K562 (cell line): ENCODE data around the gene PTRH1. TPM values are rescaled to one million over a fixed set of nuclear protein-coding genes. Genes with fewer than 3 reads are reported as not detected.
A peak's percentile ranks its signal among the peaks of the same experiment; 100 is the strongest.

Source experiments
- ATAC-seq: fragments of 200-7000 bp; cut with Tn5 transposase; 3 replicates; pipeline ENCODE4 v1.9.1; 2020; ENCODE audit warnings: moderate library complexity
- BruUV-seq: library from RNA; stranded (reverse); fragments of 400-500 nt; replicated peaks from 2 replicates; lab custom pipeline; 2021; lab: Mats Ljungman, UMichigan
- CTCF ChIA-PET: fragments of 300-600 bp; formaldehyde crosslinking; extraction: SDS; loops from one replicate; lab custom pipeline; 2021; ENCODE audit warnings: low intra/inter-chr PET ratio; lab: Yijun Ruan, JAX
- POLR2A ChIA-PET: fragments of 300-600, 350-650 bp; sonication (Branson Sonifier 250); formaldehyde crosslinking; extraction: SDS; loops from one replicate; lab custom pipeline; 2021; ENCODE audit warnings: antibody characterized with exemption, inconsistent platforms; lab: Yijun Ruan, JAX
- DNase-seq, 4 experiments: peaks; one replicate each; pipeline versions ENCODE4 v3.0.0 to v3.0.0-alpha.2; 2011 to 2018; ENCODE audit warnings: low spot score in 3 of 4, mixed read lengths in 3 of 4; ENCODE audit errors: extremely low read depth in 1 of 4
- FAIRE-seq: peaks from 2 replicates; lab custom pipeline; 2011; peaks lifted over from hg19 to GRCh38; lab: Jason Lieb, UNC
- H2AFZ ChIP-seq: 2 replicates; pipeline ENCODE4 v1.6.0; 2011; ENCODE audit warnings: low read depth, low read length, control low read depth, inconsistent platforms
- H3K27ac ChIP-seq: fragments of 200-600 bp; 3 replicates; pipeline ENCODE4 v1.8.0; 2011; ENCODE audit warnings: low read depth, mild to moderate bottlenecking, control low read depth, inconsistent platforms, low read length, moderate library complexity, mixed read lengths; ENCODE audit errors: extremely low read depth
- H3K27me3 ChIP-seq, 2 experiments: fragments of 300-600 bp in 1 of 2; 2 replicates in 1 of 2; 3 replicates in 1 of 2; pipeline versions ENCODE4 v1.6.0 to v1.8.0; 2011; ENCODE audit warnings: inconsistent platforms in 2 of 2, low read length in 2 of 2, mild to moderate bottlenecking in 1 of 2, mixed read lengths in 1 of 2, moderate library complexity in 1 of 2; ENCODE audit not compliant: control insufficient read depth in 2 of 2, insufficient read depth in 2 of 2
- H3K36me3 ChIP-seq: fragments of 300-600 bp; 3 replicates; pipeline ENCODE4 v1.8.0; 2011; ENCODE audit warnings: mild to moderate bottlenecking, low read length, inconsistent platforms; ENCODE audit not compliant: control insufficient read depth, insufficient read depth
- H3K4me1 ChIP-seq, 2 experiments: fragments of 200-600 bp in 1 of 2; replicated peaks in 1 of 2; 2 replicates in 1 of 2; 3 replicates in 1 of 2; pipeline versions ENCODE4 v1.5.1 to v1.8.0; 2011; ENCODE audit warnings: inconsistent platforms in 2 of 2, low read length in 2 of 2, mild to moderate bottlenecking in 1 of 2, mixed read lengths in 1 of 2, moderate library complexity in 1 of 2; ENCODE audit not compliant: control insufficient read depth in 2 of 2, insufficient read depth in 2 of 2
- H3K4me2 ChIP-seq: 2 replicates; pipeline ENCODE4 v1.6.1; 2011; ENCODE audit warnings: low read length, control low read depth, inconsistent platforms, mixed read lengths; ENCODE audit not compliant: insufficient read depth
- H3K4me3 ChIP-seq: fragments of 200-600 bp; sonication (generic), shearing (Covaris generic); 2 replicates; pipeline ENCODE4 v1.5.1; 2016; ENCODE audit warnings: control low read depth, inconsistent platforms
- H3K79me2 ChIP-seq: fragments of 200-600 bp; 3 replicates; pipeline ENCODE4 v1.8.0; 2011; ENCODE audit warnings: low read length, inconsistent platforms; ENCODE audit not compliant: control insufficient read depth, insufficient read depth
- H3K9ac ChIP-seq, 2 experiments: 2 replicates each; pipeline versions ENCODE4 v1.6.0 to v1.6.1; 2011; ENCODE audit warnings: low read depth in 2 of 2, low read length in 2 of 2, control low read depth in 1 of 2, inconsistent platforms in 1 of 2, mild to moderate bottlenecking in 1 of 2, mixed read lengths in 1 of 2; ENCODE audit not compliant: insufficient read depth in 1 of 2
- H3K9me1 ChIP-seq: one replicate; pipeline ENCODE4 v1.6.0; 2011; ENCODE audit warnings: inconsistent platforms, mild to moderate bottlenecking, low read length, moderate library complexity; ENCODE audit not compliant: control insufficient read depth, insufficient read depth
- H3K9me3 ChIP-seq: replicated peaks from 2 replicates; pipeline ENCODE4 v1.5.1; 2011; ENCODE audit warnings: low read depth, low read length, inconsistent platforms; ENCODE audit not compliant: control insufficient read depth, insufficient read depth
- H4K20me1 ChIP-seq: replicated peaks from 2 replicates; pipeline ENCODE4 v1.6.1; 2011; ENCODE audit warnings: low read length, inconsistent platforms, mixed read lengths; ENCODE audit not compliant: control insufficient read depth, insufficient read depth
- C11orf30 ChIP-seq: fragments of 450-650 bp; IDR thresholded peaks from 2 replicates; pipeline ENCODE4 v1.6.1; 2016; ENCODE audit warnings: low read depth, mild to moderate bottlenecking
- HLTF ChIP-seq: fragments of 450-650 bp; IDR thresholded peaks from 2 replicates; pipeline ENCODE4 v1.6.1; 2016
- KDM2B ChIP-seq: fragments of 250-450 bp; sonication (Bioruptor Pico); IDR thresholded peaks from 2 replicates; pipeline ENCODE4 v1.8.0; 2021; ENCODE audit warnings: mild to moderate bottlenecking, moderate library complexity
- MAFF ChIP-seq: IDR thresholded peaks from 2 replicates; pipeline ENCODE4 v1.6.1; 2012; ENCODE audit warnings: low read length, improper control_type of control experiment
- MAFG ChIP-seq: fragments of 450-650 bp; conservative IDR thresholded peaks from 2 replicates; pipeline ENCODE4 v1.6.1; 2016; ENCODE audit warnings: missing genetic modification characterization, missing compliant biosample characterization
- MAFK ChIP-seq: IDR thresholded peaks from 2 replicates; pipeline ENCODE4 v1.6.1; 2011; ENCODE audit warnings: low read length, improper control_type of control experiment
- NFATC3 ChIP-seq: fragments of 450-650 bp; IDR thresholded peaks from 2 replicates; pipeline ENCODE4 v1.6.1; 2017; ENCODE audit warnings: mild to moderate bottlenecking
- ZNF263 ChIP-seq: sonication (generic); formaldehyde crosslinking; IDR thresholded peaks from 2 replicates; pipeline ENCODE4 v1.8.0; 2022; ENCODE audit warnings: mild to moderate bottlenecking, missing genetic modification reagents, borderline replicate concordance
- ZNF316 ChIP-seq: fragments of 450-650 bp; IDR thresholded peaks from 2 replicates; pipeline ENCODE4 v1.6.1; 2016
- WGBS: fragments of 100-300 bp; shearing (Covaris generic); methylation state at CpG from one replicate; pipeline ENCODE4 v1.1.6; 2016; ENCODE audit warnings: low coverage, mixed read lengths; ENCODE audit not compliant: insufficient coverage; ENCODE audit errors: missing lambda C conversion rate; 5-methylcytosine and 5-hydroxymethylcytosine counted together
- in situ Hi-C: fragments of 300-500 bp; cut with MboI; formaldehyde crosslinking; loops from 4 replicates; pipeline ENCODE4 v1.15.0; 2018; ENCODE audit warnings: inconsistent platforms, mixed read lengths
- intact Hi-C: fragments of 100-400 bp; cut with micrococcal nuclease; formaldehyde crosslinking; loops from 2 replicates; pipeline ENCODE4 v1.14.2; 2022
- polyA plus RNA-seq, 8 experiments: library from polyadenylated mRNA; depleted of rRNA in 4 of 8; stranded (reverse) in 5 of 8; unstranded in 3 of 8; fragments of >200 nt; fragmentation: Nextera tagmentation in 2 of 8; fragmentation: Illumina TruSeq in 1 of 8; extraction: Ambion mirVana in 2 of 8; extraction: Trizol in 1 of 8; gene quantifications; 2 replicates each; pipeline versions ENCODE4 v1.2.1 to v1.2.3, GENCODE V29; 2011 to 2014; ENCODE audit warnings: inconsistent platforms in 1 of 8, missing spikeins in 1 of 8
- total RNA-seq, 7 experiments: library from RNA; depleted of rRNA in 6 of 7; stranded (reverse); fragments of >200 nt in 6 of 7; fragmentation: Illumina TruSeq in 2 of 7; extraction: Trizol in 2 of 7; gene quantifications; 2 replicates each; pipeline versions ENCODE4 v1.2.1 to v1.2.3, GENCODE V29; 2011 to 2021; ENCODE audit warnings: low replicate concordance in 1 of 7

Gene PTRH1
- total and polyA plus RNA-seq, 9 of the 15 experiments (the other 6 are each of a cell fraction or from before 2014, with no cell fraction given), result 0.63 to 43.1 (median 5.7) TPM

DNA sequence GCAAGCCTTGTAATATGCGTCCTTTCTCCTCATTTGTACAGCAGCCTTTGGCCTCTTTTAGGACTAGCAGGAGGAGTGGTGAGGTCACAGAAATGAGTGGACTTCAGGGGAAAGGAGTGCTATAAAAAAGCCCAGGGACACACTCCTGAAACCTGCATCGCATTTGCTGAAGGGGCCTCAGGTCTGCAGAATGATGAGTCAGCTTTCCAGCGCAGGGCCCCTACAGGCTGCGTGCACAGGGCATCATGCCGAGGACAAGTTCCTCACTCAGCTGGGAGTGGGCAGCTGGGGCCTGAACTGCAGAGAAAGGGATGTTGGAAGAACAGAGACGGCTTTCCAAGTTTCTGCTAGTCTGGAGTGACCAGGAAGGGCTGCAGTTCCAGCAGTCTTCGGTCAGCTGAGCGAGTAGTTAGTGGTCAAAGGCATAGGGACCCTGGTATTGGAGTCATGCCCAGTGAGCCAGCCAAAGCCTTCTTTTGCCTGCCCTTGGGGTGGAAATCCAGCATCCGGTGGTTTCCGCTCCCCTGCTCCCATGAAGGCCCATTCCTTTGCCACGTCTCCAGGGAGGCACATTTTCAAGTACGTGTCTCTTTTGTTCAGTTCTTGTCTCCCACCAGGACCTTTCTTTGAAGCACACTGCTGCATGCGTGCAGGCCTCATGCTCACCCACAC is 26.0 kb downstream of the PTRH1 start:
- no peaks in the 10 kb centered on the region for H3K27me3 ChIP-seq
- intact Hi-C loops (no loop called here), in situ Hi-C loops (no loop called here)
- no peak overlapping the region for H2AFZ ChIP-seq
- POLR2A ChIA-PET, result interaction anchor here (0.6 kb wide), 1 partner anchor 291 kb away, joined by 3 read pairs; the partner anchor contains the start of gene EEIG1
- CTCF ChIA-PET, result no interaction called here
- ATAC-seq (no peak), DNase-seq (no peak), FAIRE-seq (no peak)
- no TSS peak for BruUV-seq
- no peaks in the 10 kb centered on the region for H3K4me1 ChIP-seq
- no peak overlapping the region for H3K27ac ChIP-seq
- no peaks in the 10 kb centered on the region for H4K20me1 ChIP-seq
- H3K36me3 ChIP-seq, result peaks cover 5% of the 10 kb centered on the region; the same call in 1 of the 3 replicates
- H3K4me2 ChIP-seq, result no peak overlapping the region
- no peaks in the 10 kb centered on the region for H3K79me2 ChIP-seq
- H3K9me3 ChIP-seq, result no peaks in the 10 kb centered on the region
- no peak overlapping the region for H3K9ac ChIP-seq
- WGBS, result 80% methylated on average over 13 of the region's 13 CpGs
- no peak overlapping the region for H3K4me3 ChIP-seq
- TF ChIP-seq HLTF, result no peak
- no peak for TF ChIP-seq KDM2B (CRISPR knock-in tag)
- peak; percentile 64 for TF ChIP-seq C11orf30
- no peak for TF ChIP-seq NFATC3
- TF ChIP-seq MAFF, result peak; percentile 32
- TF ChIP-seq MAFG, result peak; percentile 56; the same call in 1 of the 2 replicates
- TF ChIP-seq ZNF263 (CRISPR knock-in tag), result no peak
- TF ChIP-seq ZNF316, result peak; percentile 77
- TF ChIP-seq MAFK, result peak; percentile 52
- H3K9me1 ChIP-seq, result no peaks in the 10 kb centered on the region
